ENCODE measurements around the gene NACA.
"Not testable (repeated sequence)": the region's sequence is repeated elsewhere in the genome, so short reads cannot be mapped to it uniquely, and the experiment has no call there.

NACA gene

GRCh38 chr12:56724972-56725722 lies at the start of gene NACA:
NACA (minus strand) TSS chr12:56725299; CDS start chr12:56724521, 778 bp downstream.
- peak; percentile 100 for DNase-seq

DNA sequence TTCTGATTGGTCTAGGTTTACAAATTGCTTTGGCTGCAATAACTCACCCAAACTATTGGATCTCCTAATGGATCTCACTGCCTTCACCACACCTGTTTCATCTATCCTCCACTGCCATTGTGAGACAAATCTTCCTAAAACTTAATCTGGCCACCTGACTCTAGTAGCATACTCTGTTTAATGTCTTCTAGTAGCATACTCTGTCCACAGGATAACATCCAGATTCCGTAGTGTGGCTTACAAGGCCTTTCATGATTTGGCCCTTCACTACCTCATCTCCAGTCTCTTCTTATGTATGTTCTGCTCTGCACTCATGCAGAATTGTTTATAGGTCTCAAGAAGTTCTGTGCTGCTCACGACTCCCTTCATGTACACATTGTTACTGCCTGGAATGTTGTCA lies 48.0 kb upstream of the NACA start:
- no peak for DNase-seq

DNA sequence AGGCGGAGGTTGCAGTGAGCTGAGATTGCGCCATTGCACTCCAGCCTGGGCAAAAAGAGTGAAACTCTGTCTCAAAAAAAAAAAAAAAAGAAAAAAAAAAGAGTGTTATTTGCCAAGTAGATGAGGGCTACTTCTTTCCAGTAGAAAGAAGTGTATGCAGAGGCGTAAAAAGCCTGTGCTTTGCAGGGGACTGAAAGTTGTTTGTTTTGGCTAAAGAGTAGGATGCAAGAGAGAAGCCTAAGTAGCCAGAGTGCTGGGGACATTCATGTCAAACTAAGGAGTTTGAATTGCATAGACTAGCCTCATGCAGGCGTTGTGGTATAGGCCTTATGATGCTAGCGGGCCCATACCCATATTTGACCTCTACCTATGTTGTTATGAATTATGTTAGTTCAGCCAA lies 47.5 kb upstream of the NACA start:
- no peak for DNase-seq

DNA sequence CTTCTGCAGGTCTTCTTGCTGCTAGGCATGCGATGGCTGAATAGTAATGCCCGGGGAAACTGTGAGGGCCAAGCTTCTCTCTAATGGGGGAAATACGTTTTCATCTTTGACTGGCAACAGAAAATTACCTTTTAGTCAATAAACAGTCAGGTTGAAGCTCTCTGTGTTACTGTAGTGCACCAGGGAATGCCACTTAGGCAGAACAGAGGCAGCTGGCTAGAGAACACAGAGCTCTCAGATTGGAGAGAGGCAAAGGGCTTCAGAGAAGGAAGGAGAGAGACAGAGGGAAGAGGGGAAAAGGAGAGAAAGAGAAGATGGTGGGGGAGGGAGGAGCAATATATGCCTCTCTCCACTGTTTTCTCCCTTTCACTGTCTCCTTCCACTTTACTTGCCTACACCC lies 44.8 kb upstream of the NACA start:
- DNase-seq, result no peak

DNA sequence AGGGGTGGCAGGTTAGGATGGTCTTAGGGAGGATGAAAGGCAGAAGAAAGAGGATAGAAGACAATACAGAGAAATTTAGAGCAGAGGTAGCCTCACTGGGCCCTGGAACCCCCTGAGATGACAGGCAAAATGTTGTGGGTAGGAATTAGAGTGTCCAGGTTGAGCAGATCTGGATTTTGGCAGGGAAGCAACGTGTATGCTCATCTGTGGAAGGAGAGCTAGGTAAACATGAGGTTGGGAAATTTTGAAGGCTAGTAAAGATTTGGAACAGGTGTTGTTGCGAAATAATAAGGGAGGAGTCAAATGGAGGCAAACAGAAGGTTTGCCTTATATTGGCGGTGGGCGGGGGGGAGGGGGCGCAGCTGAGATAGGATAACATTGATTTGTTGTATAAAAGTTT lies 43.3 kb upstream of the NACA start:
- no peak for DNase-seq

GRCh38 chr12:56766535-56766934 lies 41.4 kb upstream of the NACA start:
- DNase-seq, result peak; percentile 74

- DNase-seq, result no peak
Measured at GRCh38 chr12:56763753-56764657, 38.9 kb upstream of the NACA start.

- no peak for DNase-seq
Measured at GRCh38 chr12:56761812-56762211, 36.7 kb upstream of the NACA start.

DNA sequence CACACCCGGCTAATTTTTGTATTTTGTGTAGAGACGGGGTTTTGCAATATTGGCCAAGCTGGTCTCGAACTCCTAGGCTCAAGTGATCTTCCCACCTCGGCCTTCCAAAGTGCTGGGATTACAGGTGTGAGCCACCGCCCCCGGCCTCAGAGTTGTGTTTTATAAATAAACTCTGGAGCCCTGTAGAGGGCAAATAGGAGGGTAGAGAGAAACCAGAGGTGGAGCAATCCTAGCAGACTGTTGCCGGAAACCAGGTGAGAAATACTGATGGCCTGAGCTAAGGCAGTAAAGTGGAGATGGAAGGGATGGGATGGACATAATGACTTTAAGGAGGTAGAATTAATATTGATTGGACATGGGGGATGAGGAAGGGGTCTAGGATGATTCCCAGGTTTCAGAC lies 35.4 kb upstream of the NACA start:
- no peak for DNase-seq

DNA sequence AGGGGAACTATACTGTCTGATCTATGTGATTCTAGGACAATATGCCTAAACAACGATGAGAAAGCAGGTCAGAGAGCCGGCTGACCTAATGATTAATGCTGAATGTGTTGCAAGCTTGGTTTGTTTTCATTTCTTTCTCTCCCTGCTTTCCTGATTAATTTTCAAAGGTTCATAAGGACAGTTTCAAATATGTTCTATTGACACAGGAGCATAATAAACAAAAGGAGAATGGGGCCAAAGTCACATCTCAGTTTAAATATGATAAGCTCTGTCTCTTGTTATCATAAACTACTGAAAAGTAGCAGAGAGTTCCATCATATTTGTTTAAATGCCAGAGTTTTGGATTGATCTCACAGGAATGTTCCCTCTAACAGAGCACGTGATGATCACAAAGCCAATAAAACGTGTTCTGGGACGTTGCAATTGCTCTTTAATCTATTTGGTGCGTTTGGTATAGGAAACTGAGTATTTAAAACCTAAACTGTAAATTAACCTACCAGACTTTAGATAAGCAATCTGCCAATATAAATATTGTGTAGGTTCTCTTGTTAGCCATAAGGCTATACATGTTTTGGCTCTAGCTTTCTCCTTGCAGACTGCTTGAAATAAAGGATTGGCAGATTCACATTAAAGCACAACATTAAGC lies 34.3 kb upstream of the NACA start:
- no peak for DNase-seq

- no peak for DNase-seq
Measured at GRCh38 chr12:56758728-56759262, 33.7 kb upstream of the NACA start.

DNA sequence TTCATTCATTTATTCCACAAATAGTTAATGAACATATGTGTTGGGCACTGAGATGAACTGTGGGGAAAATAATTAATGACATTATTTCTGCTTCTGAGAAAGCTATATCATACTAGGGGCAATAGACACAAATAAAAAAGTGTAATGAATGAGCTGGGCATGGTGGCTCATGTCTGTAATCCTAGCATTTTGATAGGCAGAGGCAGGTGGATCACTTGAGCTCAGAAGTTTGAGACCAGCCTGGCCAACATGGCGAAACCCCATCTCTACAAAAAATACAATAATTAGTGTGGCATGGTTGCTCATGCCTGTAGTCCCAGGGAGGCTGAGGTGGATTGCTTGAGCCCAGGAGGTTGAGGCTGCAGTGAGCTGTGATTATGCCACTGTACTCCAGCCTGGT lies 32.9 kb upstream of the NACA start:
- DNase-seq, result not testable (repeated sequence)

DNA sequence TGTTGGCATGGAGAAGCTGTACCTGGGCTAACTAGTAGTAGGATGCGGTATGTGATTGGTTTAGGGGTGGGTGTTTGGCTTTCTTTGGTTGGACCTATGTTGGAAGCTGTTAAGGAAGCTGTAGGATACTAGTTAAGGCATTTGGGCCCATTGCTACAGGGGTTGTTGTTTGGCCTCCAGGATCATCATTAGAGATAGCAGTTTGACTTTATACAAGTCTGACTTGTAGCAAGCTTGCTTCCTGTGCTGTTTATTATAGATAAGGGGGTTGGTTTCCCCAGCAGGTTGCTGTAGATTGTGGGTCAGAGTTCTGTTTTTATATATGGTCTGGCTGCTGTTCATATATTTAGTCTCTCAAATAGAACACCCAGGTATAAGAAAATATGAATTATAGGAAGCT lies 28.5 kb upstream of the NACA start:
- no peak for DNase-seq

- DNase-seq, result peak; percentile 83
Measured at GRCh38 chr12:56751712-56752598, 26.9 kb upstream of the NACA start, which contains the start of gene PRIM1. PRIM1 (minus strand) TSS chr12:56752323; CDS start chr12:56752298, 25 bp downstream.

GRCh38 chr12:56750596-56750995 lies 25.5 kb upstream of the NACA start:
- peak; percentile 66 for DNase-seq

DNA sequence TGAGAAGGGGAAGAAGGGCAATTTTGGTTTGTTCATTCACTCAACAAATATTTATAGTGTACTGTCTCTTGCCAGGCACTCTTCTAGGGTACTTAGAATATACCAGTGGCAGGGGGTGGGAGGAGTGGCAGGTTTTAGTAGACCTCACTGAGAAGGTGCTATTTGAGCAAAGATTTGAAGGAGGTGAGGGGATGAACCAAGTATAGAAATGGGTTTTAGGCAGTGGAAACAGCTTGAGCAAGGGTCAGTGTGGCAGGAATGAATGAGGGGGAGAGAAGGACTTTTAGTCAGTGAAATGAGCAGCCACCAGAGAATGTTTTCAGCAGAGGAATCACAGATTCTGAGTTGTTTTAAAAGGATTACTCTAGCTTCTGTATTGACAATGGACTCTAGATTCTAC lies 24.8 kb upstream of the NACA start:
- no peak for DNase-seq

GRCh38 chr12:56749359-56749758 lies 24.3 kb upstream of the NACA start:
- peak; percentile 76 for DNase-seq

DNA sequence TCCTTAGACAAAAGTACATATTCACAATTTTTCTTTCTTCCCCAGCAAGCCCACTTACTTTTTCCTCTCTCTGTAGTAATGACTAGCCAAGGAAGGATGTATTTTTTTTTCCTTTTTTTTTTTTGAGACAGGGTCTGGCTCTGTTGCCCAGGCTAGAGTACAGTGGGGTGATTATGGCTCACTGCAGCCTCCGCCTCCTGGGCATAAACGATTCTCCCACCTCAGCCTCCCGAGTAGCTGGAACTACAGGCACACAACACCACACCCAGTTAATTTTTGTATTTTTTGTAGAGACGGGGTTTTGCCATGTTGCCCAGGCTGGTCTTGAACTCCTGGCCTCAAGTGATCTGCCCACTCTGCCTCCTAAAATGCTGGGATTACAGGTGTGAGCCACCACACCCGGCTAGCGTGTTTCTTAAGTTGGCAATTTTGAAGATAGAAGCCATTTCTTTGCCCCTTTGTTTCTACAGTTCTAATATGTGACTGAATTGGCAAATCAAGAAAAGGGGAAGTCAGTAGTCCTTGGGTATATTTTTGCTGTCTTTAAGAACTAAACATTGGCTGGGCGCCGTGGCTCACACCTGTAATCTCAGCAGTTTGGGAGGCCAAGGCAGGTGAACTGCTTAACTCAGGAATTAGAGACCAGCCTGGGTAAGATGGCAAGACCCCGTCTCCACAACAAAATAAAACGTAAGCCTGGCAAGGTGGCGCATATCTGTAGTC lies 3.2 kb upstream of the NACA start:
- DNase-seq, result no peak

GRCh38 chr12:56726196-56726675 lies 1.1 kb upstream of the NACA start:
- not testable (repeated sequence) for DNase-seq

DNA sequence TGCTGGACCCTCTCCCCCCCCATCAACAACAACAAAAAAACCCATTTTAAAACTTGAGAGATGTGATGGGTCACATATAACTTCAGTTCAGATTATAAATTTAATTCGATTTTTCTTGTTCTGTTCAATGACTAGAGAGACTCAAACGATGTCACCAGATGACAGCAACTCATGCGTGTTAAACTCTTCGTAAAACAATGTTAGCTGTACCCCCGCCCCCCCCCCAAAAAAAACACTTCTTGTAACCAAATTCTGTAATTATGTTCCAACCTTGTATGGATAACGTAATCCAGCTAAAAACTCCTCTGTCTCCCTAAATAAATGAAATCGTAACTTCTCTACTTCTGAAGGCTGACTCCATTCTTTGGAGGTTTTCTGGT lies 614 bp upstream of the NACA start:
- DNase-seq, result no peak

DNA sequence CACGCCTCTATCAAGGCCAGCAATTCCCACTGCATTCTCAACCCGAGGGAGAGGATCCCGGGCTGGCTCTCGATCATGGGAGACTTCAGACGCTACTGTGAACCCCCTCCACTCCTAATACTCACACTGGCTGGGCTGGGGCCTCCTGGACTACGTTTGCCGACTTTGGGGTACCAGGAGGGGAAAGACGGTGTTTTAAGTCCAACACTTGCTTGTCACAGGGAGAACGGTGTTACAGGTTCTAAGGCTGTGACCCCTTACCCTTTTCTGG lies 463 bp downstream of the NACA start:
- DNase-seq, result no peak

Data from inflammatory macrophage treated with lipopolysaccharide for 4 hours (primary cell).